HG03045 (cell line): ENCODE measurements around the gene TRIM9.
"Not testable (repeated sequence)": the region's sequence is repeated elsewhere in the genome, so short reads cannot be mapped to it uniquely, and the experiment has no call there.

Experiments used
- ATAC-seq: cut with Tn5 transposase; IDR thresholded peaks from one replicate; pipeline ENCODE4 v1.9.1; 2021; ENCODE audit warnings: mild to moderate bottlenecking, moderate library complexity; ENCODE audit not compliant: unreplicated experiment

TRIM9 gene

DNA sequence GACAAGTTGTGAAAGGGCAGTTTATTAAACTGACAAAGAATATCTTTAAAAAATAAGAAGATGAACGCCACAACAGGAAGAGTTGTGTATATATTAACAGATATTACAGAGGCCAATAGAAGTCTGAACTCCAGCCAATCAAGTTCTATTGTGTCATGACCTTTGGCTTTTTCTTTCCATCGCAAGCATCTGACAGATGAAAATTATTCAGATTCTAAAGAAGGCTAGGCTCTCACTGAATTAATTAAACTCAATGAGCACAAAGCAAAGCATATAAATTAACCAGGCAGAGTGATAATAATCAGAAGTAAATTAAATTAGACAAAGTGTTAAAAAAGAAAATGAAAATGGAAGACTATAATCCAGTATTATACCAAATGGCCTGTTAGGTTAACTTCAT, 88.6 kb downstream of the TRIM9 start:
- no peak for ATAC-seq

DNA sequence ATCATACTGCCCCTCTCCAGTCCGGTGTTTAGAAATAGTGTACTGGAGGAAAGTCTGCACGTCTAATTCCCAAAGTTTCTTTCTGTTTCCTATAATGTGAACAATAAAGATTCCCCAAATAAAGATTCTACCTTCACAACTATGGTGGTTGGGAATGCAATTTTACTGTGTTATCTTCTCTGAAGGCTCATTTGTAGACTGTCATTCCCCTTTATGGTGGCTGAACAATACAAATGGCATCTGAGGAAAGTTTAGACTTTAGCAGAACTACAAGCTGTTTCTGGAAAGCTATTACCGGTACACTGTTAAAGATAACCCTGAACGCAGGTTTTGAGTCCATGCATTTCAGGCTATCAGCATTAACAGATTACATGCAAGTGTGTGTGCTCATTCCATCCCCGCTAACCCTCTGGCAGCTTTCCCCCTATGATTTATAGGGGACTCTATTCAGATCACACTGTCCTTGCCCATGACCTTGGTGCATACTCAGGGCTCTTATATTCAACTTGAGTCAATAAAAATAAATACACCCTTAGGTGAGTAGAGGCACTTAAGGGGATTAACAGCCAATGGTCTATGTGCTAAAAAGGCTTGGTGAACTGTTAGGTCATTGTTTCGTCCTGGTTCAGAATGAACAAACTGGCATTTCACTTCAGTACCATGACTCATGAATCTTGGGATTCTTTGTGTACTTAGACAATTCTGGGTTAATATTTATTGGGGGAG, 89.9 kb downstream of the TRIM9 start:
- ATAC-seq = no peak

DNA sequence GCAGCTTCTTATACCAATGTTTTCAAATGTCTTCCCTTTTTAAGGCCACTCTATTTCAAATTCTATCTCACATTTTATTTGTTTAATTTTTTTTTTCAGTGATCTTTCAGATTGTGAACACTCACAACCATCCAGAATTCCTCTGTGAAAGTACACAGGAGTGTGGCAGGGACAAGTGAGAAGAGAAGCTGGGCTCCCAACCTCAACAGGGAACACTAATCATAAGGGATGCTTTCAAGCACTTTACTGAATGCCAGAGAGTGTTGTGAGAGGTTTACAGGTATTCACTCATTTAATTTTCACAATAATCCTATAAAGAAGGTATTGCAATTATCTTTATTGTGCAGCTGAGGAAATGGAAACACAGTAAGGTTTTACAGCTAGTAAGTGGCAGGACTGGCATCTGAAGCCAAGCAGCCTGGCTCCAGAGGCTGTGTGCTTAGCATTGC, 90.5 kb downstream of the TRIM9 start:
- ATAC-seq = no peak

DNA sequence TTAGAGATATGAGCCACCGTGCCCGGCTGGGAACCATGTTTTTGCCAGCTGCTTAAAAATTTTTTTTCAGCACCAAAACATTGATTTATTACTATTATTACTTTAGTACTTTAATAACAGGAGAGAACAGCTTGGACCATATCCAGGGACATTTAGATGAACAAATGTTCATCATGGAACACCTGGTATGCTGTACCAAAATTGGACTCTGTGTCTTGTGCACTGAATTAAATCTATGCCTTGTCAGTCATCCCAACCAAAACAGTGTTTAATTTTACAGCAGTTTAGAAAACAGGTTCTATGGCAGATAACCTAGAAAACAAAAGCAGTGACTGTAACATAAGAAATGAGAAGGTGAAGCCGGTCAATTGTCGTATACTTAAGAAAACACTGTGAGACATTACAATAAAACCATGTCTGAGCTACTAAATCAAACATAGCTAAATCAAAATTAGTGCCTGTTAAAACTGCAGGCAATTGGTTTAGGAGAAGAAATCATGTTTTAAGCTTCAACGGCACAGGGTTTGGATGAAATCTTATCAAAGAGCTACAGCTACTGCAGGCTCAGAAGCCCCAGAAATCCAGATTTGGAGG, 92.4 kb downstream of the TRIM9 start:
- ATAC-seq = no peak

DNA sequence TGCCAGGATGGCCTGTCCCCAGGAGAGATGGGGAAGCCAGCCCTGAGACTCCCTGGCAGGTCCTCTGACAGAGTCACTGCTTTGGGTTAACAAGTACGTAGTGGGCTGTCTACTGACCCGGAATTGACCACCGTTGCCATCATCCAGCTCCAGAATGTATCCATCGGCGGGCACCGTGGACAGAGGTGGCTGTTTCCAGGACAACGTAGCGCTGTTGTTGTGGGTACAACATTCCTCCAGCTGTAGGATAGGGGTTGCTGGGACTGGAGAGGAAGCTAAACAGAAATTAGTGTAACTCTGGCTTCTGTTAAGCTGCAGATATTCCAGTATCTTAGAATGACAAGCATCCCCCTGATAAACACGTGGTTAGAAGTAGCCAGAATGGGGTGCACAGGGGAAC, 94.3 kb downstream of the TRIM9 start:
- no peak for ATAC-seq

DNA sequence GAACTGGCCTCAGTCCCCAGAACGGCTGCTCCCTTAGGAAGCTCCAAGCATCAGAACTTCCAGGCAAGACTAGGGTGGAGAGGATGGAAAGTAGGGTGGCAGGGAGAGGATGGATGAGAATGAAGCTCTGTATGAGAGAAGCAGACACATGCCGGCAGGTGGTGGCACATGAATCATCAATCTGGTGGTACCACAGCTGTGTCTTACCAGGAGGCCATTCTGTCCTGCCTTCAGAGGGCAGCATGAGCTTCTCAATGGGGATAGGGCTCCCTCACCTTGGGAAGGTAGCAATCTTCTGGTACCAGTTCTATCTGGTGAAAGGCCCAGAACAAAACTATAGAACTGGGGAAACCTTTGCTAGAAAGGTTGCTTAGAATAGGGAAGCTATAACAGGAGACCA, 95.2 kb downstream of the TRIM9 start:
- no peak for ATAC-seq

DNA sequence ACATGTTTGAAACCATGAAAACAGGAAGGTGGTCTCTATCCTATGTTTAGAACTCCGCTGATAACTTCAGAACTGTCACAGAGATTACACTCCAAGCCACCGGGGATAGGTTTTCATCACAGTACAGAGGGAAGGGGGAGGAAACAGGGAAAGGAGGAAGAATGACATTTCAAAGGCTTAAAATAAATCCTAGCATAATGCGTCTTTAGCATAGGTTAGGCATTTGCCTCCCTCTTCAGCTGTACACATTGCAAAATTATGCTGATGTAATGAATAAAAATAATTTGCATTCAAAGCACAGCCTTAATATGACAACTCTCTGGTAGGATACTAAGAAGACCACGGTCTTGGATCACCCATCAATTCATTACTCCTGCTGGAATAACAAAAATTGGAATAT, 96.3 kb downstream of the TRIM9 start:
- no peak for ATAC-seq

DNA sequence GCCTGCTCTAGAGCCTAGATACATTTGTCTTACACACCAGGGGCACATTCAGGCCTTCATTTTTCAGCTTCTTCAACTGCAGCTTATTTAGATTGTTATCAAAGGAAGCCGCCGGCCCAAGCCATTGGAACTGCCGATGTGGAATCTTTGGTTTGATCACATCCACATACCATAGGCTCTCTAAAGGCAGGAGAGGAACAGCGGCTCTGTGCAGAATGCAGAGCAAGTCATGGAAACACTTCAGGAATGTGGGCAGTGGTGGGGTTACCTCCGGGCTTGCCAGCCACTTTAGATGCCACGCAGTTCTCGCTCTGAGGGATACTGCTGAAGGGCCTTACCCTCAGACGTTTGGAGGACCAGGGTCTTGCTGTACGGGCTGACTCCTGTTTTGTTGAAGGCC, 97.2 kb downstream of the TRIM9 start:
- no peak for ATAC-seq

DNA sequence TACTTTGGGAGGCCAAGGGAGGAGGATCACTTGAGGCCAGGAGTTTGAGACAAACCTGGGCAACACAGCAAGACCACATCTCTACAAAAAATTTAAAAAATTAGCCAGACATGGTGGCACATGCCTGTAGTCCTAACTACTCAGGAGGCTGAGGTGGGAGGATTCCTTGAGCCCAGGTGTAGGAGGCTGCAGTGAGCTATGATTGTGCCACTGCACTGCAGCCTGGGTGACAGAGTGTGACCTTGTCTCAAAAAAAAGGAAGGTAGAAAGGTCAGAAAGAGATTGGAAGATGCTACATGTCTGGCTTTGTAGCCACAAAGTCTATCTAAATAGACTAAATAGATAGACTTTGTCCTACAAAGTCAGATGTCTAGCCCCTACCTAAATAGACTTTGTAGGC, 100.7 kb downstream of the TRIM9 start:
- ATAC-seq = not testable (repeated sequence)

DNA sequence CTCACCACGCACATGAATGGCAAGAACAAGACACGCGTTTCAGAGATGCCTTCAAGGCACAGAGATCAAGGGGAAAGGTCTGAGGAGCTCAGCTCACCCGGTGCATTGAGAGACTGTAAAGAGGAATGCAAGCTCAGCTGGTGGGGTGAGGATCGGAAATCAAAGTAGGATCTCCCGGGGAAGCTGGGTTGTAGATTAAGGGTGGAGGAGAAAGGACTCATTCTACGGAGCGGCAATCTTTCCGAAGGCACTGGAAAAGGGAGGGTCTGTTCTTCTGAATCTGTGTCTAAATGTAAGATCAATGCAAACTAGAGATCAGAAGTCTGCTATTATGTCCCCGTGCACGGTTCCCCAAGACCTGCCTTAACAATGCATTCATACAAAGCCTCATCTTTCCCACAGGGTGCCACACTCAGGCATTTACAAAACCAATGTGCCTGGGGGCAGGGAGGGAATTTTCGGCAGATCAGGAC, 109.0 kb downstream of the TRIM9 start:
- no peak for ATAC-seq

DNA sequence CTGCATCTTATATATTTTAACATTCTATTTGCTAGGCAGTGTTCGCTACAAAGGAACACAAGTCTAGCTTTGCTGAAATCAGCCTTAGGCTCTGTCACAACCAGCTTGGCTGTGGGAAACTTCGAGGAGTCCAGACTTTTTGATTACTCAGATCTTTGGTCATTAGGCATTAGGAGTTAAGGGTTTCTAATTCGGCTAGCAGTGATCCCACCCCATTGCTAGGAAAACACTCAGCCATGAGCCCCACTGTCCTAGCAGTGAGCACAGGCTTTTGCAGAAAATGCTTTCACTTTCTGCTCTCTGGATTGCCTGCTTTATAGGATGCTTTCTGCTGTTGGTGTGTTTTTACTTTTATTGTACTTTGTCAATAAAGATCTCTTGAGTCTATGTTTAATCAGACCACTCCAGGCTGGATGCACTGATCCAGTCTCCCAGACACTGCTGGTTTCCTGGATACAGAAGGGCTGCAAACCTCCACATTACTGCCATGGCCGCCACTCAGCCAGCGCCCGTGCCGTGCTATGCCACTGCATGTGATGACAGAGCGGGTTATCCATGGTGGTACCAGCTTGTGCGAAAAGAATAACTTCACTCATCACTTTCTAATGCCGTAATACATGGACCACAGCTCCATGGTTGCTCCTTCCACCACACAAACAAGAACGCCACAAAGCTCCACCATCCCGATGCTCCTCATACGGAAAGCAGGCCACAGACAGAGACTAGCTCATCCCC, 109.6 kb downstream of the TRIM9 start:
- no peak for ATAC-seq

DNA sequence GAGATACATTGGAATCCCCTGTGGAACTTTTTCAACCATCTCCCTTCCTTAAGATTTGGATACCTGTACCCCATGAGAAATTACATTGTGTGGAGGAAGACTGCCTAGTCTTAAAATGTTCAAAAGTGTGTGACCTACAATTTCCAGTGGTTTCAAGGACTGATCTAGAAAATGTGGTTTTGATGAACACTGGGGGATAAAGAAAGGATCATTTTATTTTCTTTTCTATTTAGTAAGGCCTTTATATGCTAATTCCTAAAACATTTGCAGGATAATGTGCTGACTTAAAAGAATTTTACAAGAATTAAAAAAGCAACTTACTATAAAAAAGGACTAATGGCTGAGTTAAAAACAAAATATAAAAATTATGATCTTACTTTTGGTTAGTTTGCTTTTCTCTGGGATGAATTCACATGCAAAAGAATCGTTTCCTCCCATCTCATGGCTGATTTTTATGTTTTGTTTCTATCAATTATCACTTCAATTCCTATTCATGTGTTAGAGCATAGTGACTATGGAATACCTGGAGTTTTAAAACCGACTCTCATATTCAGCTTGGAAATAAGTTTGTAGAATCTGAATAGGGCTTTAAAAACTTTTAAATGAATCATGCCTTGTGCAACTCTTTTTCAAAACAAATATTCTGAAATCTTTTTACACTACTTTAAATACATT, 110.7 kb downstream of the TRIM9 start:
- ATAC-seq = no peak

DNA sequence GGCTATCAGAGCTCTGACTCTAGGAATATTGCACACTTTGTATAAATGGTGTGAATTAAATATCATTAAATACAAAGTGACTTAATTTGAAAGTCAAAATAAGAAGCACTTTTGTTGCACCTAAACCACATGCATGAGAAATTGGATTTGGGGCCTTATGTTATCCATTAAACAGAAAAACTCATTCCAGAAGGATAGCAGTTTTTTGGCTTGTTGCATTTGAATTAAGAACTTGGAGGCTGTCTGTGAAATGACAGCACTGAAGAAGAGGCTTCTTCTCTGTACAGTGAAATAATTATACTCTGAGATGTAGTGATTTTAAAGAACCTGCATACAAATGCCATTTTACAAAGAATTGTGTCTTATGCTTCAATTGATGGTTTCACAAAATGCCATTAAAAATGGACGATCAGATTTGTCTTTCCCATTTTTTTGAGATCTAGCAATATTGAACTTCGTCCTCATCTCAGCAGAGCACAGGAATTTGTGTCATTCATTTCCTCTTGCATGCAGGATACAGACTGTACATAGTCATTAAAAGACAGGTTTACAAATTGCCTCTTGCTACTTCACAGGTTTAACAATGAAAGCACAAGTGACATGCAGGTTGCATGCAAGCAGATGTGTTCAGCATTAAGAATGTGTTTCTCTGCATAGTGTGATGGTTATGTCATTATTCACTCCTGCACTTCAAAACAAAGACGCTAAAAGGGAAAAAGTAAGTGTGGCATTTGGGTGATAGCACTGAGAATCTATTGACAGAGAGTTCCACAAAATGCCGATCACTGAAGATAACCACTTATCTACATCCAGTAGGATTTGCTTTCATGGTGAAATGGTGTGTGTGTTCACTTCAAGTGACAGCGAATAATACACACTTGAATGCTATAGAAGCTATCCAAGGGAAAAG, 114.7 kb downstream of the TRIM9 start:
- ATAC-seq = no peak

DNA sequence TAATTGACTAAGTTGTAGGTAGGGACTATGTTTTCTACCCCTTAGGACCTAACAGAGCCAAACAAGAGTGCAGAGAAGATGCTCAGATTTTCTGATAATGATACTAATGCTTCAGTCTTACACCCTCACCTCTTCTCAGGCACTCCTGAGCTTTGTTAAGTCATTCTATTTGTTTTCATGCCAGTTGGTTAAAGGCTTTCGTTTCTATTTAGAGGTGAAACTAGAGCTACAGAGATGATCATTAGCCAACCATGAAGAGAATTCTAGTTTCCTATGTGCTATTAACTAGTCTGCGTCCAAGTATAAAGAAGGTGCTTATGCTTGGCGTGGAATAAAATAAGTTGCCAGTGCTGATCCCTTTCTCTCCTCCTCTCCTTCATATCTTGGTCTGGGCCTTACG, 116.0 kb downstream of the TRIM9 start:
- no peak for ATAC-seq

DNA sequence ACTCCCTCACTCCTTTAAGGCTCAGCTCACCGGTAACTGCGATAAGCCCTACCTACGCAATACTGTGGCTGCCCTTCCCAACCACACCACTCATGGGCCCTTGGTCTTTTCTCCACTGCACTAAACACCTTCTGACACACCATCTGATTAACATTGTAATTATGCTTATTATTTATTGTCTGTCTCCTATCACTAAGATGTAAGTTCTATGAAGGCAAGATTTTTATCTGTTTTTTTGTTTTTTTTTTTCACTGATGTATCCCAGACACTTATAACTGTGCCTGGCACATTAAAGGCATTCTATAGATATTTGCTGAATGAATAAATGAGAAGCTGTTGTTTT, 116.4 kb downstream of the TRIM9 start:
- ATAC-seq = no peak

DNA sequence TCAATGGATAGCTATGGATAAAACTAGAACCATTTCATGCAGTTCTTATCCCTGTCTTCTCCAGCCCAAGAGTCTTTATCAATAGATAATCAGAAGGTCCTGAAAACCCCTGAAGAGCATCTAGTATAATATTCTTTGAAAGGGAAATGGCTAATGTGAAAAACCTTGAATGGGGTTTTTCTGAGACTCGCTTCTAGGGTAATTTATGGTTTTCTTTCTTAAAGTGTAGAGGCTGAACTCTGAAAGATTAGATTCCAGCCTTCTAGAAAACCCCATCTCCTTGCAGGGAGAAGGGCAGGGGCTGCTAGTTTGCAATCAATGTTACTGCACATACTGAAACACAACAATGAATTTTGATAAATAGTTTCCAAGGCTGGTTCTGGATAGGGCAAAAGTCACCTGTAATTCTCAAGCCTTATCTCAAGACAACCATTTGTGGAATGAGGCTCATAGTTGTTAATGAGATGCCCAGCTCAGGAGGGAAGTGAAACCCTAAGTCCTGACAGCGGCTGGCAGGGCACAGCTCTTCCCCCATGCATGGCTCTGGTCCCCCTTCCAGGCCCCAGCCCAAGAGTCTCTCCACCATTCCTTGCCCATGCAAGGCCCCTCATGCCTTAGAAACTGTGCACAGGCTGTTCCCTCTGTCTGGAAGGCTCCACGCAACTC, 116.9 kb downstream of the TRIM9 start:
- ATAC-seq = no peak

DNA sequence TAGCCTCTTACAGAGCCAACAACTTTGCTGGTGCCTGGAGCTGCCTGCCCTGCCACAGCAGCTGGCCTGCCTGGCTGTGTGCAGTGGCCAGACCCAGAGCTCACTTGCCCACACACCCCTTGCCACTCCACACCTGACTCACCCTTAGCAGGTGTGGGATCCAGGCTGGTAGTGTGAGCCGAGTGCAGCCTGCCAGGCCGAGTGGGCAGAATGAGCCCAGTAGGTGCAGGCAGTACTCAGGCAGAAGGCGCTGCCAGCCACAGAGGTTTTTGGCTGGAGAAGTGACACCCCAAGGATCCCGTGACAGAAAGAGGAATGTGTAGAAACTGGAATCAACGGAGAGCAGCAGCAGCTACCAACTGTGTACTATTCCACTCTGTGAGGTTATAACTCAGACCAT, 120.8 kb downstream of the TRIM9 start:
- no peak for ATAC-seq

DNA sequence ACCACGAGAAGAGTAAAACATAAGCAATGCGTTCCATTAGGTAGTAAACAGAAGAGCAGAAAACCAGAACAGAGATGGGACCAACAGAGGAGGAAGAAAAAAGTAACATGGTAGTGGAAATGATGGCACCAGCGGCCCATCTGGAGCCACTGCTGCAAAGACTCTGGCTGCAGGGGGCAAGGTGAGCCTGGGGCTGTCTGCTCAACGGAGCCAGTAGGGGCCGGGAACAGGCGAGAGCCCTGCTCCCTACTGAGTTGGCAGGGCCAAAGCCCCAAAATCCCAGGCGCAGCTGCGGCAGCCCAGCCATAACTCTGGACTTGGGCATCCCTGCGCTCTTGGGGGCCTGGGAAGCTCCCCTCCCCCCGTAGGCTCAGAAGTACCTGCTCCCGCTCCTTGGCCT, 122.2 kb downstream of the TRIM9 start:
- ATAC-seq = no peak

DNA sequence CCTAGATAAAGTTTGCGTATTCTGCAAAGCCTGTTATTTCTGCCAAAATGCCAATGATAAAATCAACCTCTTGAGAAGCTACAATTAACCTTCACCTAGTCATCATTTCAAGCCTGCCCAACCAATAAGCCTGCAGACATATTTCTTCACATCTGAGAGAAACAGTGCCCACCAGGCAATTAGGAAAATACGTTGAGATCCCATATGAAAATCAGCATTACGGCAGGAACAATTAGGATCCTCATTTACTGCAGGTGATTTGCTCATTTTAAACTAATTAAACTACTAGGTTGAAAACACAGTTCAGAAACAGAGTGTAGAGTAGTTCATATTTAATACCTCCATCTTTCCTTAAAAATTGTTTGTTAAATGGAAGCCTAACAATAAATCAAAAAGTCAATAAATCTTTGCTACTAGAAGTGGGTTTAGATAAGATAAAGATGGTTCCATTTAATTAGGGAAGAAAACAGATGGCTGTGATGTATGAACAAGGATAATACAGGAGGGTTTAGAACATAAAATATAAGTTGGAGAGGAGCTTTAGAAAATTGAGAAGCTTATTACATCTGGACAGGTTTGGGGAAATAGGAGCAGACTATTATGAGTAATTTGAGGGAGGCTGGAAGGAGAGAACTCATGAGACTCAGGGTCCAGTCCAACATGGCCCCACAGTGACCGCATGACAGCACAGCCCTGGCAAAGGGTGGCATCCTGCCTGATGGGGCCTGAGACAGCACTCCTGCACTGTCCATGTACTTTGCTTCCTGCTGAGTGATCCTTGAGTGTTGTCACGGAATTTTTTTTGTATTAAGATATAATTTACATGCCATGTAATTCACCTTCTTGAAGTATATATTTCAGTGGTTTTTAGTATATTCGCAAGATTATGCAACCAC, 123.8 kb downstream of the TRIM9 start:
- no peak for ATAC-seq
